GM10248 (cell line): ENCODE data around the gene ADAMTS12.

Experiments
- CTCF ChIA-PET: fragments of 300-600 bp; sonication (Branson Sonifier 250); formaldehyde crosslinking; extraction: SDS; loops from one replicate; lab custom pipeline; 2021; ENCODE audit warnings: antibody characterized with exemption; lab: Yijun Ruan, JAX
- POLR2A ChIA-PET: fragments of 350-650 bp; sonication (Branson Sonifier 250); formaldehyde crosslinking; extraction: SDS; loops from one replicate; lab custom pipeline; 2020; ENCODE audit warnings: antibody characterized with exemption; lab: Yijun Ruan, JAX
- DNase-seq: peaks from one replicate; pipeline ENCODE4 v3.0.0; 2012; ENCODE audit errors: extremely low spot score
- CTCF ChIP-seq: IDR thresholded peaks from 2 replicates; pipeline ENCODE4 v1.5.1; 2012; ENCODE audit warnings: mild to moderate bottlenecking, low read depth; ENCODE audit errors: extremely low read depth, missing control alignments, control extremely low read depth

The ADAMTS12 gene

GRCh38 chr5:33582417-33582816 is 309.4 kb downstream of the ADAMTS12 start:
- no peak for TF ChIP-seq CTCF
- DNase-seq: no peak
- ChIA-PET CTCF (interaction anchor here (1.3 to 1.6 kb wide), 2 partner anchors 10 to 61 kb away, joined by 3 read pairs; no protein-coding TSS in a partner anchor), POLR2A (no interaction called here)

GRCh38 chr5:33579789-33580188 is 312.0 kb downstream of the ADAMTS12 start:
- DNase-seq: no peak
- no peak for TF ChIP-seq CTCF
- ChIA-PET CTCF (interaction anchor here (1.9 to 2.4 kb wide), 3 partner anchors 8 to 16 kb away, joined by 4 to 12 read pairs (median 6); no protein-coding TSS in a partner anchor), POLR2A (no interaction called here)

GRCh38 chr5:33579152-33579551 is 312.6 kb downstream of the ADAMTS12 start:
- TF ChIP-seq CTCF: no peak
- ChIA-PET CTCF (interaction anchor here (1.1 to 2.4 kb wide), 4 partner anchors 9 to 37 kb away, joined by 3 to 12 read pairs (median 5); no protein-coding TSS in a partner anchor), POLR2A (no interaction called here)
- no peak for DNase-seq

- ChIA-PET CTCF (interaction anchor here (1.1 to 2.7 kb wide), 5 partner anchors 9 to 39 kb away, joined by 3 to 13 read pairs (median 3); no protein-coding TSS in a partner anchor), POLR2A (no interaction called here)
- no peak for TF ChIP-seq CTCF
- DNase-seq: no peak
Observed at GRCh38 chr5:33576726-33577590, 314.8 kb downstream of the ADAMTS12 start.

GRCh38 chr5:33565324-33565723 is 326.5 kb downstream of the ADAMTS12 start:
- DNase-seq: no peak
- TF ChIP-seq CTCF: no peak
- ChIA-PET CTCF (interaction anchor here (0.9 to 1.6 kb wide), 2 partner anchors 9 to 10 kb away, joined by 4 to 8 read pairs; no protein-coding TSS in a partner anchor), POLR2A (no interaction called here)

GRCh38 chr5:33563983-33564908 is 327.5 kb downstream of the ADAMTS12 start:
- no peak for TF ChIP-seq CTCF
- ChIA-PET CTCF (interaction anchor here (0.8 to 1.9 kb wide), 5 partner anchors 9 to 40 kb away, joined by 3 to 8 read pairs (median 4); no protein-coding TSS in a partner anchor), POLR2A (no interaction called here)
- no peak for DNase-seq
